IPS DF 6.9 (cell line): ENCODE results near the gene PCDHGA1.
"Not testable (repeated sequence)": the region's sequence is repeated elsewhere in the genome, so short reads cannot be mapped to it uniquely, and the experiment has no call there.

Experiments used
- DNase-seq: peaks from one replicate; pipeline ENCODE4 v3.0.0-alpha.2; 2013; ENCODE audit warnings: low read depth, low spot score
- H3K27ac ChIP-seq: one replicate; pipeline ENCODE4 v1.5.1; 2013; ENCODE audit warnings: low read length, control low read depth
- H3K27me3 ChIP-seq: 2 replicates; pipeline ENCODE4 v1.6.1; 2013; ENCODE audit warnings: mild to moderate bottlenecking, low read length; ENCODE audit not compliant: control insufficient read depth, insufficient read depth
- H3K36me3 ChIP-seq: 2 replicates; pipeline ENCODE4 v1.6.1; 2013; ENCODE audit warnings: low read length; ENCODE audit not compliant: control insufficient read depth, insufficient read depth
- H3K4me1 ChIP-seq: 2 replicates; pipeline ENCODE4 v1.6.1; 2013; ENCODE audit warnings: low read length; ENCODE audit not compliant: control insufficient read depth, insufficient read depth
- H3K4me3 ChIP-seq: 2 replicates; pipeline ENCODE4 v1.5.1; 2013; ENCODE audit warnings: mild to moderate bottlenecking, low read length
- H3K9me3 ChIP-seq: 2 replicates; pipeline ENCODE4 v1.6.1; 2013; ENCODE audit warnings: low read length, inconsistent platforms; ENCODE audit not compliant: control insufficient read depth, insufficient read depth
- WGBS: extraction: QIAGEN DNeasy Blood & Tissue Kit; methylation state at CpG from one replicate; pipeline ENCODE4 v1.1.7; 2013; ENCODE audit warnings: mixed read lengths, missing lambda C conversion rate; ENCODE audit not compliant: insufficient read length, insufficient coverage; 5-methylcytosine and 5-hydroxymethylcytosine counted together

The PCDHGA1 gene

GRCh38 chr5:141384471-141385267 is 54.4 kb downstream of the PCDHGA1 start:
- H3K9me3 ChIP-seq = peaks cover 2% of the 10 kb centered on the region

GRCh38 chr5:141387557-141388311 is 57.4 kb downstream of the PCDHGA1 start, which contains the start of gene PCDHGB4:
TSS of gene PCDHGB4 (plus strand) at chr5:141387698. CDS start at chr5:141387885, 187 bp downstream.
- not testable (repeated sequence) for H3K27ac ChIP-seq, H3K36me3 ChIP-seq, H3K9me3 ChIP-seq, H3K4me1 ChIP-seq, H3K27me3 ChIP-seq, DNase-seq
- peak within 1 kb of the TSS; percentile 66; the same call in 1 of the 2 replicates for H3K4me3 ChIP-seq
- no CpG with 5 or more reads among the region's 40 CpGs for WGBS

More at GRCh38 chr5:141384471-141385267, 54.4 kb downstream of the PCDHGA1 start:
- Histone ChIP-seq H3K27me3 (peaks cover 3% of the 10 kb centered on the region; the same call in 1 of the 2 replicates), H3K4me1 (peaks cover 1% of the 10 kb centered on the region; the same call in 1 of the 2 replicates), H3K36me3 (no peaks in the 10 kb centered on the region), H3K27ac (no peak overlapping the region), H3K4me3 (no peak overlapping the region)
- no peak for DNase-seq
- no CpG with 5 or more reads among the region's 43 CpGs for WGBS

- H3K4me3 ChIP-seq = no peak overlapping the region
- DNase-seq = no peak
- peaks cover 3% of the 10 kb centered on the region; the same call in 1 of the 2 replicates for H3K27me3 ChIP-seq
- H3K9me3 ChIP-seq = peaks cover 3% of the 10 kb centered on the region
- H3K36me3 ChIP-seq = peaks cover 6% of the 10 kb centered on the region
- no CpG with 5 or more reads among the region's 10 CpGs for WGBS
- H3K27ac ChIP-seq = no peak overlapping the region
- peaks cover 1% of the 10 kb centered on the region; the same call in 1 of the 2 replicates for H3K4me1 ChIP-seq
Measured at GRCh38 chr5:141388661-141389060, 58.3 kb downstream of the PCDHGA1 start.

- Histone ChIP-seq H3K4me1 (peaks cover 1% of the 10 kb centered on the region; the same call in 1 of the 2 replicates), H3K27me3 (peaks cover 3% of the 10 kb centered on the region; the same call in 1 of the 2 replicates), H3K4me3 (no peak overlapping the region), H3K36me3 (peaks cover 6% of the 10 kb centered on the region), H3K9me3 (peaks cover 3% of the 10 kb centered on the region), H3K27ac (no peak overlapping the region)
- DNase-seq = no peak
- WGBS = no CpG with 5 or more reads among the region's 77 CpGs
Measured at GRCh38 chr5:141389153-141390042, 59.1 kb downstream of the PCDHGA1 start.

GRCh38 chr5:141392429-141393198 is 62.3 kb downstream of the PCDHGA1 start, which contains the start of gene PCDHGA8:
TSS of gene PCDHGA8 (plus strand) at chr5:141392633. CDS start at chr5:141392814, 181 bp downstream.
- Histone ChIP-seq H3K36me3 (peaks cover 6% of the 10 kb centered on the region), H3K27me3 (peaks cover 3% of the 10 kb centered on the region; the same call in 1 of the 2 replicates), H3K4me1 (peaks cover 1% of the 10 kb centered on the region; the same call in 1 of the 2 replicates), H3K27ac (no peak within 1 kb of the TSS), H3K4me3 (no peak within 1 kb of the TSS), H3K9me3 (peaks cover 3% of the 10 kb centered on the region)
- DNase-seq = no peak
- WGBS = no CpG with 5 or more reads among the region's 38 CpGs

GRCh38 chr5:141393267-141393666 is 63.0 kb downstream of the PCDHGA1 start:
- Histone ChIP-seq H3K4me3 (no peak overlapping the region), H3K27me3 (peaks cover 1% of the 10 kb centered on the region; the same call in 1 of the 2 replicates), H3K36me3 (peaks cover 6% of the 10 kb centered on the region), H3K27ac (no peak overlapping the region), H3K4me1 (peaks cover 1% of the 10 kb centered on the region; the same call in 1 of the 2 replicates), H3K9me3 (peaks cover 3% of the 10 kb centered on the region)
- no peak for DNase-seq
- WGBS = no CpG with 5 or more reads among the region's 21 CpGs

GRCh38 chr5:141394401-141395187 is 64.3 kb downstream of the PCDHGA1 start:
- no CpG with 5 or more reads among the region's 53 CpGs for WGBS
- not testable (repeated sequence) for H3K9me3 ChIP-seq, H3K4me3 ChIP-seq, H3K27me3 ChIP-seq, H3K4me1 ChIP-seq, H3K36me3 ChIP-seq, H3K27ac ChIP-seq, DNase-seq

GRCh38 chr5:141397756-141398551 is 67.6 kb downstream of the PCDHGA1 start, which contains the start of gene PCDHGB5:
TSS of gene PCDHGB5 (plus strand) at chr5:141397947. CDS start at chr5:141398128, 181 bp downstream.
- 100% methylated on average over 1 of the region's 43 CpGs for WGBS
- H3K27ac ChIP-seq, H3K4me3 ChIP-seq, H3K36me3 ChIP-seq, H3K27me3 ChIP-seq, H3K4me1 ChIP-seq, DNase-seq, H3K9me3 ChIP-seq: not testable (repeated sequence)
